GM19463 (cell line): ENCODE measurements around the gene RAB10.
"Not testable (repeated sequence)": the region's sequence is repeated elsewhere in the genome, so short reads cannot be mapped to it uniquely, and the experiment has no call there.

Experiments
- ATAC-seq: cut with Tn5 transposase; IDR thresholded peaks from one replicate; pipeline ENCODE4 v1.9.1; 2021; ENCODE audit warnings: mild to moderate bottlenecking, moderate library complexity; ENCODE audit not compliant: unreplicated experiment

The RAB10 gene

GRCh38 chr2:26016012-26016705, 17.7 kb upstream of the RAB10 start:
- no peak for ATAC-seq

- not testable (repeated sequence) for ATAC-seq
Measured at GRCh38 chr2:26016706-26017045, 17.2 kb upstream of the RAB10 start.

- ATAC-seq, result no peak
Measured at GRCh38 chr2:26017464-26018183, 16.3 kb upstream of the RAB10 start.

DNA sequence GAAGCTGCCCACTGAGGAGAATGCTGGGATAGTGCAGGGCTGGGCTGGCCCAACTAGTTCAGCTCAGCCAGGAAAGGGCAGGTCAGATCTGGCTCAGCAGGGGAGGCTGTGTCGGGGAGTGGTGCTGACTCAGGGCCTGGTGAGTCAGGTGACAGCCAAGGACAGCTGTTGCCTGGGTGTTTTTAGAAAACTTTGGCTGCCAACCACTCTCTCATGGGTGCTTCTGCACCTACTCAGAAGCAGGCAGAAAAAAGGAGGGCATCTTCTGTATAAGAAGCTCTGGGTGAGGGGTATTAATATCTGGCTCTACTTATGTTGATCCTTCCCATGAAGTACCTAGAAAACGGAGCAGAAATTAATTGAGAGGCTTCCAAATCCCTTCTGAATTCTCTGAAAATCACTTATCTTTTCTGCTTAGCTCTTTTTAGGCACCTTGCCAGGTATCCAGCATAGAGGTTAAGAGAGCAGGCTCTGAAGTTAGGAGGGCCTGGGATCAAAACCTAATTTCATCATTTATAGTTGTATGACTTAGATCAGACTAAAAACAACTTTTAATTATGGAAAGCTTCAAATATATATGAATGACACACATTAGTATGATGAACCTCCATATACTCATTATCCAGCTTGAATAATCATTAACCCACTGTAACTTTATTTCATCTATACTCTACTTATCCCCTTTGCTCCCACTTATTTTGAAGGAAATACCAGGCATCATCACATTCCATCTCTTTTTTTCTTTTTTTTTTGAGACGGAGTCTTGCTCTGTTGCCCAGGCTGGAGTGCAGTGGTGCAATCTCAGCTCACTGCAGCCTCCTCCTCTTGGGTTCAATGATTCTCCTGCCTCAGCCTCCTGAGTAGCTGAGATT, 15.5 kb upstream of the RAB10 start:
- peak; percentile 94 for ATAC-seq

DNA sequence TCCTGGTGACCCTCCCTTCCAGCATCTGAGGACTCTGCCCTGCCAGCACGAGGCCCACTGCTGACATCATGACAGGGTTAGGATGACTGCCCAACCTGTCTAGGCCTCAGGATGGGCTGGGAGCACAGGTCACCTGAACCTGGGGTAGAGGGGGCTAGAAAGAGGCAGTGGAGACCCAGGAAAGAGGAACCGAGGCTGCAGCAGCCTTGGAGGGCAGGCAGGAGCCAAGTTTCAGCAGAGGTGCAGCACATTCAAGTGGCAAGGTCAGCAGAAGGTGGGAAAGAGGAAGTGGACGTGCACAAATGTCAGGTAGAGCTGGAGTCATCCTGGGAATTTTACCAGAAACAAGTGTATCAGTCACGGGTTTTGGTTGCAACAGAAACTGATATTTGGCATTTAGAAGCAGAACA, 13.6 kb upstream of the RAB10 start:
- no peak for ATAC-seq

- ATAC-seq, result no peak
Measured at GRCh38 chr2:26024260-26024659, 9.6 kb upstream of the RAB10 start.

DNA sequence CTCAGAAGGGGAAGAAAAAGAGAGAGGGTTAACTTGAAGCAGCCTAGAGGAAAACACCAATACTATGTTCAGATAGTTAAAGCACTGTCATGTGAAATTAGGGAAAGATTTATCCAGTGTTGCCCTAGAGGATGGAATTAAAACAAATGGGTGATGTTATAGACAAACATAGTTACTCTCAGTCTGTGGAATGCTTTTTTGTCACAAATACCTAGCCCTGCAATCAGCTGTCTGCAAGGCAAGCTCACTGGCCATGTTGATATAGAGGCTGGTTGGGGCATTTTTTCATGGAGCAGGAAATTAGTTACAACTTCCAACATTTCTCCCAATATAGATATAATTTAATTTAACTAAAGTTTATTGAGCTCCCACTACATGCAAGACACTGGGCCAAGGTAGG, 8.4 kb upstream of the RAB10 start:
- ATAC-seq, result no peak

DNA sequence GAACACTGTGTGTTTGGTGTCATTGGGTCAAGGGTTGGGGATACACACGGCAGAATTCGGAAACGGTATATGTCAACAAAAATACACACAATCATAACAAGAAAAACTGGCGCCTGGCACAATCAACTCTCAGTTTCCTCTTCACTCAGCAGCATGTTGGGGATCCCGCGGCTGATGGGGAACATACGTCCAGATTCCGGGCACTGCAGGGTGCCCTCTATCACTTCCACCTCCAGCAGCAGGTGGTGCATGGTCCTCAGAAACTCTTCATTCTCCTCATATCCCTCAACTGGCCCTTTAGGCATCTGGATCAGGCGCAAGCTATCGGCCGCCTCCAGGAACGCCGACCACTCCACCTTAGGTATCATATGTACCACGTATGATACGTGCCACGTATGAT, 5.8 kb upstream of the RAB10 start:
- not testable (repeated sequence) for ATAC-seq

- not testable (repeated sequence) for ATAC-seq
Measured at GRCh38 chr2:26032586-26033269, 1.2 kb upstream of the RAB10 start.

DNA sequence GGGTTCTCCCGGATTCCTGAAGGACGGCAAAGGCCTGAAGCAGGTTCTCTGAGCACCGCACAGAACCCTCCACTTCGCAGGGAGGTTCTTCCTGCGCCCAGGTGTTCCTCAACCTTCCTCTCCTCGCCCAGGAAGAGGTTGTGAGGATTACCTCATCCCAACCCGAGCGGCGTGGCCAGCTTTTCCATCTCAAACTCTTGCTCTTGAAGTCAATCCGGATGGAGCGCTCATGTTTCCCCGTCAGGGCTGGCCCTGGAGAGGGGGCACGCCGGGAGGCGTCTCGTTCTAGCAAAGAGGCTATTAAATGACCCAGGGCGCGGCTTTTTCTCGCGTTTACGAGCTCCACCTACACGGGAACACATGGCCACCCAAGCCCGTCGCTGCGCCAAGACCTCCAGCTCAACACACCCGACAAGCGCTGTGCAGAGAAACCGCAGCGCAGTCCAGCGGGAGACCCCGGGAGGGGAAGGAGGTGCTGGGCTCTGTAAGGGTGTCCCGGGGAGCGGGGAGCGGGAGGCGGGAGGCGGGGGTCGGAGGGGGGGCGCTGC, 540 bp upstream of the RAB10 start:
- ATAC-seq, result peak; percentile 19

- no peak for ATAC-seq
Measured at GRCh38 chr2:26034637-26034992, 731 bp downstream of the RAB10 start.

- ATAC-seq, result no peak
Measured at GRCh38 chr2:26035090-26035743, 1.3 kb downstream of the RAB10 start.

DNA sequence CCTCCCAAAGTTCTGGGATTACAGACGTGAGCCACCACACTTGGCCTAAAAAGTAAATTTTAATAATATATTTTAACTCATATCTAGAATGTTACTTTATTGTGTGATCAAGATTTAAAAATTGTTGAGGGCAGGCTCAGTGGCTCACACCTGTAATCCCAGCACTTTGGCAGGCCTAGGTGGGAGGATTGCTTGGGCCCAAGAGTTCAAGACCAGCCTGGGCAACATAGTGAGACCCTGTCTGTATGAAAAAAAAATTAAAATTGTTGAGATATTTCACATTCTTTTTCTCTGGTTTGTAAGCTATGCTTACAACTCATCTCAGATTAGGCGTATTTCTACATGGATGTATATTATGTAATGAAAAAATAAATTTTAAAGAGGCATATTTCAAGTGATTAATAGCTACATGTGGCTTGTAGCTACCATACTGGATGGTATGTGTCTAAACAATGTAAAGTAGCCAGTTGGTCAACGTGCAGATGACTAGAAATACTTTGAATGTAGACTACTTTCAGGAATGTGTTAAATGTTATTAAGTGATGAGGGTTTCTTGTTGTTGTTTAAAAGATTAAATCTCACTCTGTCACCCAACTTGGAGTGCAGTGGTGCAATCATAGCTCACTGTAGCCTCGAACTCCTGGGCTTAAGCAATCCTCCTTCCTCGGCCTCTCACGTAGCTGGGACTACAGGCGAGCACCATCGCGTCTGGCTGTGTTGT, 5.9 kb downstream of the RAB10 start:
- ATAC-seq, result no peak

- no peak for ATAC-seq
Measured at GRCh38 chr2:26043109-26043508, 9.2 kb downstream of the RAB10 start.

DNA sequence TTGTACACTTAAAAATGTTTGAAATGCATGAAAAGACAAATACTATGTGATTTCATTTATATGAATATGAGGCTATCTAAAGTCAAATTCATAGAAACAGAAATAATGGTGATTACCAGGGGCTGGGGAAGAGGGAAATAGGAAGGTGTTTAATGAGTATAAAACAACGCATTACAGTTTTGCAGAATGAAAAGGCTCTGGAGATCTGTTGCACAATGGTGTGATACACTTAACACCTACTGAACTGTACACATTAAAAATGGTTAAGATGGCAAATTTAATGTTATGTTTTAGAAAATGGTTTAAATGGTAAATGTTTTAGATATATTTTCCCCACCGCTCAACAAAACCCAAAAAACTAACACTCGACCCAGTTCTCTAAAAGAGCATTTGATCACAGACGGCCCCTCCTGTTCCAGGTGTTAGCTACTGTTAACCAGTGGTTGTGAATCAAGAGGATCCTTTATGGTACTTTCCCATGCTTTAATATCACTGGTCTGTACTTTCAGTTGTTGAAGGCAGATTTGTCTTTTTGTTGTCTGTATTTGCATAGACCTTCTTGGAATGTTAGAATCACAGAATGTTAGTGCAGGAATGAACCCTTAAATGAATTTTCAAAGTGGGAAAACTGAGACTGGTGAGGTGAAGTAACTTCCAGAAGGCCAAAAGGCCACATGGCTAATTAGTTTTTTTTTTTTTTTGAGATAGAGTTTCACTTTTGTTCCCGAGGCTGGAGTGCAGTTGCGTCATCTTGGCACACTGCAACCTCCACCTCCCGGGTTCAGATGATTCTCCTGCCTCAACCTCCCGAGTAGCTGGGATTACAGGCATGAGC, 10.2 kb downstream of the RAB10 start:
- no peak for ATAC-seq

GRCh38 chr2:26048791-26049190, 14.9 kb downstream of the RAB10 start:
- ATAC-seq, result no peak

GRCh38 chr2:26049641-26050040, 15.8 kb downstream of the RAB10 start:
- ATAC-seq, result no peak

DNA sequence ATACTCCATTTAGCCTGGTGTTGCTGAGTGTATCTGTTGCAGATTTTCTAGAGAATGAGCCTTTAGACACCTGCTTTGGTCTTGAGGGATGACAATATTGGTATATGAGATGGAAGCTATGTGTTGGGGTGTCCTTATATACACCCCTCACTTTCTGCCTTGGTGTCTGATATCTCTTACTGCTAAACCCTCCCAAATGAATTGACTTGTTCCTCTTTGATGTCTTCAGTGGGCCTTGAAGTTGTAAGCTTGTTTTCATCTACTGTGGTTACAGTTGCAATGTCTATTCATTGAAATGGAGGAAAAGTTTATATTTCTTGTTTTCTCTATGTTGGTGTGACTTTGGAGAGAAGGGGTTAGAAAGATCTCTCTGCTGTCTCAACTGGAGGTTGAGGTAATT, 18.9 kb downstream of the RAB10 start:
- ATAC-seq, result no peak
